ENCODE measurements around the gene EPS8L3. TPM values are rescaled to one million over a fixed set of nuclear protein-coding genes. Genes with fewer than 3 reads are reported as not detected.

EPS8L3 gene
- total and polyA plus RNA-seq, 9 of the 15 experiments (the other 6 are each of a cell fraction or from before 2014, with no cell fraction given) = 0.09 to 0.42 (median 0.14) TPM; not detected in 5

DNA sequence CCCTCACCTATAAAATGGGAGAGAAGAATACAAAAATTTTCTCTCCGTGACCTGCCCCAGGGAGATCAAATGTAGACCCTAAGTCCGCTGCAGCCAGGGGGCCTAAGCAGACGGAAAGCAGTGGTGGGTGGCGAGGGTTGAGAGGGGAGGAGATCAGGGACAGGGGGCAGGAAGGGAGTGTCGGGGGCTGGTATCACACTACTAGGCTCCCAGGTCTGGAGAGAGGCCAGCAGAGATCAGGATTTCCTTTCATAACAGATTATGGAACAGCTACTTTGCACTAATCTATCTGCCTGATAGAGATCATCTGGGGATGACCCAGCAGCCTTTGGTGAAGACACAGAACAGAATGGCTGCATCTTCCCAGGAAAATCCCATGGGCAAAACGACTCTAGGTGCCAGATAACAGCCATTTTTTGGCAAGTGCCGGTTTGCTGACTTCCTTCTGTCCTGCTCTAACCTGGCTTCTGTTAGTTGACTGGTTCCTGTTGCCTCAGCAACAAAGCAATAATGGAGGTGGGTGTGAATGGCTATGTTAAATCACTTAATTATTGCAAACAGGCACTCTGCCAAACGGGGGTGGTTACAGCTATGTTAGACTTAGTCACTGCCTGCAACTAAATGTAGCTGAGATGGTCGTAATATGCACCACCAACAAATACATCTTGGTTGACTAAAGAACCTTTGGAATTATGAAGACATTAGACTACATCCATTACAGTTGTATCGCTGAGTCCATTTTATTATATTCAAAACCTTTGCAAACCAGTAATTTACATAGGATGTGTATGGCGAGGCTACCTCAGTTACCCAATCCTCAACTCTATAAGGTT lies 30.0 kb upstream of the EPS8L3 start (continued):
- TF ChIP-seq BRF2 (IDR thresholded peaks at IDR 0.05; ENCODE audit: borderline replicate concordance, insufficient read depth, insufficient read length) = no peak
- TF ChIP-seq KLF6 (CRISPR knock-in tag; IDR thresholded peaks at IDR 0.05; ENCODE audit: borderline replicate concordance) = no peak
- no peak; the same call in 1 of the 2 replicates for TF ChIP-seq ZBTB7A (IDR thresholded peaks at IDR 0.05; ENCODE audit: borderline replicate concordance, control insufficient read depth, low read depth, low read length)
- TF ChIP-seq CCNT2 (IDR thresholded peaks at IDR 0.05; ENCODE audit: borderline replicate concordance, extremely low read depth, insufficient read length, low read depth, low read length) = no peak
- TF ChIP-seq ZNF263 (CRISPR knock-in tag; IDR thresholded peaks at IDR 0.05; ENCODE audit: borderline replicate concordance) = no peak
- TF ChIP-seq ZNF282 (CRISPR knock-in tag; IDR thresholded peaks at IDR 0.05) = no peak
- TF ChIP-seq ILK (tag; IDR thresholded peaks at IDR 0.05; ENCODE audit: borderline replicate concordance, low read depth) = no peak
- peak; percentile 40; the same call in 1 of the 2 replicates for TF ChIP-seq REST (IDR thresholded peaks at IDR 0.05; ENCODE audit: borderline replicate concordance)
- no peak for TF ChIP-seq REST (CRISPR knock-in tag; IDR thresholded peaks at IDR 0.05; ENCODE audit: low read depth)
- TF ChIP-seq NR2C2 (CRISPR knock-in tag; IDR thresholded peaks at IDR 0.05) = no peak
- TF ChIP-seq NR2C2 (tag; IDR thresholded peaks at IDR 0.05) = peak; percentile 39
- TF ChIP-seq BHLHE40 (IDR thresholded peaks at IDR 0.05; ENCODE audit: low read length) = no peak
- no peak for TF ChIP-seq MECOM (CRISPR knock-in tag; IDR thresholded peaks at IDR 0.05)
- no peak for TF ChIP-seq GTF3C2 (IDR thresholded peaks at IDR 0.05; ENCODE audit: borderline replicate concordance, extremely low read depth, insufficient read length)
